Activated CD8-positive, alpha-beta memory T cell treated with anti-CD3 and anti-CD28 coated beads, Interleukin-2, amount 10 ng/mL, durations not matched to agents 7 days and 5 days (primary cell): ENCODE data around the gene DCAF6. TPM values are rescaled to one million over a fixed set of nuclear protein-coding genes. Genes with fewer than 3 reads are reported as not detected.

Source experiments
- ATAC-seq: fragments of 150-1000 bp; cut with Tn5 transposase; one replicate; pipeline ENCODE4 v1.10.0; 2021; ENCODE audit warnings: moderate library complexity
- CTCF ChIA-PET: fragments of 350-600 bp; sonication (Branson Sonifier 250); formaldehyde crosslinking; loops from one replicate; lab custom pipeline; 2021; ENCODE audit warnings: antibody characterized with exemption; lab: Charles Lee
- DNase-seq: peaks from one replicate; pipeline ENCODE4 v3.0.0-alpha.2; 2020
- H3K27ac Mint-ChIP-seq: one replicate; pipeline ENCODE4 v1.8.0; 2021; ENCODE audit warnings: mild to moderate bottlenecking, mixed read lengths
- H3K27me3 Mint-ChIP-seq: one replicate; pipeline ENCODE4 v1.8.0; 2021; ENCODE audit warnings: mixed read lengths
- H3K36me3 Mint-ChIP-seq: one replicate; pipeline ENCODE4 v1.8.0; 2021; ENCODE audit warnings: mild to moderate bottlenecking, mixed read lengths
- H3K4me1 Mint-ChIP-seq: one replicate; pipeline ENCODE4 v1.8.0; 2021; ENCODE audit warnings: mixed read lengths
- H3K4me3 Mint-ChIP-seq: one replicate; pipeline ENCODE4 v1.8.0; 2021; ENCODE audit warnings: mild to moderate bottlenecking, moderate library complexity, mixed read lengths
- H3K9me3 Mint-ChIP-seq: one replicate; pipeline ENCODE4 v1.8.0; 2022; ENCODE audit warnings: low read depth, mixed read lengths
- total RNA-seq, 2 experiments: library from RNA; stranded (reverse); gene quantifications; one replicate each; pipeline ENCODE4 v1.2.3, GENCODE V29; 2021

DCAF6 gene
- total RNA-seq, 2 experiments from 2014 or later, result 27.5 to 31.1 TPM

GRCh38 chr1:168089979-168090337 is 153.5 kb downstream of the DCAF6 start:
- ATAC-seq (no peak), DNase-seq (no peak)
- no peak overlapping the region for H3K4me3 Mint-ChIP-seq
- H3K4me1 Mint-ChIP-seq, result no peaks in the 10 kb centered on the region
- H3K27ac Mint-ChIP-seq, result no peak overlapping the region
- no peaks in the 10 kb centered on the region for H3K9me3 Mint-ChIP-seq
- CTCF ChIA-PET, result no interaction called here
- H3K27me3 Mint-ChIP-seq, result no peaks in the 10 kb centered on the region
- H3K36me3 Mint-ChIP-seq, result no peaks in the 10 kb centered on the region

GRCh38 chr1:168090395-168090794 is 153.9 kb downstream of the DCAF6 start:
- CTCF ChIA-PET, result interaction anchor here (4.2 kb wide), 1 partner anchor 8 kb away, joined by 21 read pairs; no protein-coding TSS in a partner anchor
- H3K27ac Mint-ChIP-seq, result no peak overlapping the region
- no peak for ATAC-seq
- no peaks in the 10 kb centered on the region for H3K4me1 Mint-ChIP-seq
- H3K4me3 Mint-ChIP-seq, result no peak overlapping the region
- H3K27me3 Mint-ChIP-seq, result no peaks in the 10 kb centered on the region
- no peaks in the 10 kb centered on the region for H3K36me3 Mint-ChIP-seq
- DNase-seq, result no peak
- H3K9me3 Mint-ChIP-seq, result no peaks in the 10 kb centered on the region

GRCh38 chr1:168091063-168091462 is 154.6 kb downstream of the DCAF6 start:
- Mint-ChIP-seq H3K4me3 (no peak overlapping the region), H3K4me1 (no peaks in the 10 kb centered on the region), H3K36me3 (no peaks in the 10 kb centered on the region), H3K9me3 (no peaks in the 10 kb centered on the region), H3K27ac (no peak overlapping the region), H3K27me3 (no peaks in the 10 kb centered on the region)
- CTCF ChIA-PET, result interaction anchor here (1.9 to 4.2 kb wide), 2 partner anchors 9 to 10 kb away, joined by 5 to 21 read pairs; no protein-coding TSS in a partner anchor
- DNase-seq (no peak), ATAC-seq (no peak)

- H3K9me3 Mint-ChIP-seq, result no peaks in the 10 kb centered on the region
- no peak overlapping the region for H3K4me3 Mint-ChIP-seq
- no peaks in the 10 kb centered on the region for H3K27me3 Mint-ChIP-seq
- H3K4me1 Mint-ChIP-seq, result no peaks in the 10 kb centered on the region
- H3K36me3 Mint-ChIP-seq, result no peaks in the 10 kb centered on the region
- CTCF ChIA-PET, result interaction anchor here (1.9 to 4.2 kb wide), 2 partner anchors 10 kb away, joined by 5 to 21 read pairs; no protein-coding TSS in a partner anchor
- ATAC-seq, result no peak
- H3K27ac Mint-ChIP-seq, result no peak overlapping the region
- DNase-seq, result no peak
Measured at GRCh38 chr1:168091720-168092550, 155.5 kb downstream of the DCAF6 start.

GRCh38 chr1:168092566-168093355 is 156.3 kb downstream of the DCAF6 start:
- no peaks in the 10 kb centered on the region for H3K27me3 Mint-ChIP-seq
- H3K4me1 Mint-ChIP-seq, result no peaks in the 10 kb centered on the region
- DNase-seq (no peak), ATAC-seq (no peak)
- H3K9me3 Mint-ChIP-seq, result no peaks in the 10 kb centered on the region
- H3K27ac Mint-ChIP-seq, result no peak overlapping the region
- CTCF ChIA-PET, result interaction anchor here (1.9 to 4.2 kb wide), 2 partner anchors 9 to 11 kb away, joined by 5 to 21 read pairs; no protein-coding TSS in a partner anchor
- H3K36me3 Mint-ChIP-seq, result no peaks in the 10 kb centered on the region
- no peak overlapping the region for H3K4me3 Mint-ChIP-seq

GRCh38 chr1:168093616-168094015 is 157.1 kb downstream of the DCAF6 start:
- DNase-seq (no peak), ATAC-seq (no peak)
- CTCF ChIA-PET, result interaction anchor here (4.2 kb wide), 1 partner anchor 12 kb away, joined by 21 read pairs; no protein-coding TSS in a partner anchor
- H3K4me3 Mint-ChIP-seq, result no peak overlapping the region
- H3K27ac Mint-ChIP-seq, result no peak overlapping the region
- H3K36me3 Mint-ChIP-seq, result no peaks in the 10 kb centered on the region
- H3K27me3 Mint-ChIP-seq, result no peaks in the 10 kb centered on the region
- no peaks in the 10 kb centered on the region for H3K9me3 Mint-ChIP-seq
- H3K4me1 Mint-ChIP-seq, result no peaks in the 10 kb centered on the region

- no peaks in the 10 kb centered on the region for H3K27me3 Mint-ChIP-seq
- H3K4me3 Mint-ChIP-seq, result no peak overlapping the region
- no peaks in the 10 kb centered on the region for H3K4me1 Mint-ChIP-seq
- H3K9me3 Mint-ChIP-seq, result no peaks in the 10 kb centered on the region
- CTCF ChIA-PET, result interaction anchor here (0.7 to 1.8 kb wide), 3 partner anchors 9 to 13 kb away, joined by 3 to 10 read pairs (median 5); no protein-coding TSS in a partner anchor
- no peak for ATAC-seq
- DNase-seq, result no peak
- H3K36me3 Mint-ChIP-seq, result no peaks in the 10 kb centered on the region
- no peak overlapping the region for H3K27ac Mint-ChIP-seq
Measured at GRCh38 chr1:168095476-168095875, 159.0 kb downstream of the DCAF6 start.

GRCh38 chr1:168096296-168097165 is 160.0 kb downstream of the DCAF6 start:
- DNase-seq (no peak), ATAC-seq (no peak)
- Mint-ChIP-seq H3K27me3 (no peaks in the 10 kb centered on the region), H3K36me3 (no peaks in the 10 kb centered on the region), H3K4me1 (no peaks in the 10 kb centered on the region), H3K27ac (no peak overlapping the region), H3K4me3 (no peak overlapping the region), H3K9me3 (no peaks in the 10 kb centered on the region)
- CTCF ChIA-PET, result interaction anchor here (1.8 kb wide), 1 partner anchor 14 kb away, joined by 10 read pairs; no protein-coding TSS in a partner anchor

GRCh38 chr1:168097921-168098528 is 161.5 kb downstream of the DCAF6 start:
- no peak for ATAC-seq
- H3K27me3 Mint-ChIP-seq, result peaks cover under 1% of the 10 kb centered on the region
- H3K4me3 Mint-ChIP-seq, result no peak overlapping the region
- CTCF ChIA-PET, result interaction anchor here (0.8 kb wide), 1 partner anchor 14 kb away, joined by 3 read pairs; no protein-coding TSS in a partner anchor
- no peak overlapping the region for H3K27ac Mint-ChIP-seq
- H3K4me1 Mint-ChIP-seq, result no peaks in the 10 kb centered on the region
- no peaks in the 10 kb centered on the region for H3K9me3 Mint-ChIP-seq
- H3K36me3 Mint-ChIP-seq, result no peaks in the 10 kb centered on the region
- no peak for DNase-seq

GRCh38 chr1:168098534-168099320 is 162.2 kb downstream of the DCAF6 start:
- Mint-ChIP-seq H3K4me3 (no peak overlapping the region), H3K36me3 (no peaks in the 10 kb centered on the region), H3K9me3 (no peaks in the 10 kb centered on the region), H3K27me3 (peaks cover 8% of the 10 kb centered on the region), H3K27ac (no peak overlapping the region), H3K4me1 (no peaks in the 10 kb centered on the region)
- CTCF ChIA-PET, result interaction anchor here (0.6 to 0.8 kb wide), 2 partner anchors 13 to 15 kb away, joined by 3 read pairs; no protein-coding TSS in a partner anchor
- ATAC-seq (no peak), DNase-seq (no peak)

- CTCF ChIA-PET, result interaction anchor here (0.6 kb wide), 2 partner anchors 14 to 44 kb away, joined by 3 read pairs; no protein-coding TSS in a partner anchor
- Mint-ChIP-seq H3K9me3 (no peaks in the 10 kb centered on the region), H3K4me1 (no peaks in the 10 kb centered on the region), H3K4me3 (no peak overlapping the region), H3K27ac (no peak overlapping the region), H3K36me3 (no peaks in the 10 kb centered on the region), H3K27me3 (peaks cover 8% of the 10 kb centered on the region)
- no peak for DNase-seq
- ATAC-seq, result no peak
Measured at GRCh38 chr1:168099337-168099801, 162.9 kb downstream of the DCAF6 start.
